Transverse colon (tissue), 4 donors: ENCODE measurements around the gene RARB.

ENCODE experiments used
- CTCF ChIP-seq, 5 experiments: fragments of 200-600 bp in 3 of 5; fragments of 450-650 bp in 2 of 5; sonication (generic) in 3 of 5; IDR thresholded peaks; 1 replicate in 2 of 5; 2 replicates in 3 of 5; pipeline ENCODE4 v1.5.1; 2016 to 2017; ENCODE audit warnings: antibody characterized with exemption in 5 of 5, inconsistent platforms in 3 of 5, mild to moderate bottlenecking in 2 of 5, moderate library complexity in 1 of 5
- EP300 ChIP-seq: sonication (generic); formaldehyde crosslinking; IDR thresholded peaks from one replicate; pipeline ENCODE4 v1.6.1; 2017; ENCODE audit warnings: antibody characterized with exemption, low read depth
- POLR2A ChIP-seq: fragments of 450-650 bp; IDR thresholded peaks from one replicate; pipeline ENCODE4 v1.6.1; 2016; ENCODE audit warnings: antibody characterized with exemption, mild to moderate bottlenecking, moderate library complexity
- POLR2AphosphoS5 ChIP-seq, 3 donors: sonication (generic); formaldehyde crosslinking; IDR thresholded peaks; one replicate each; pipeline ENCODE4 v1.6.1; 2016; ENCODE audit warnings: antibody characterized with exemption in 3 of 3

GRCh38 chr3:25572336-25572735, 144.3 kb downstream of the RARB start:
- no peak for TF ChIP-seq POLR2A
- no peak for TF ChIP-seq CTCF (IDR thresholded peaks at IDR 0.05)
- TF ChIP-seq POLR2AphosphoS5 (IDR thresholded peaks at IDR 0.05) = no peak
- no peak for TF ChIP-seq EP300
